ENCODE results near the gene FAM186B. TPM values are rescaled to one million over a fixed set of nuclear protein-coding genes. Genes with fewer than 3 reads are reported as not detected.
"Not testable (repeated sequence)": the region's sequence is repeated elsewhere in the genome, so short reads cannot be mapped to it uniquely, and the experiment has no call there.

Gene FAM186B, protein sequence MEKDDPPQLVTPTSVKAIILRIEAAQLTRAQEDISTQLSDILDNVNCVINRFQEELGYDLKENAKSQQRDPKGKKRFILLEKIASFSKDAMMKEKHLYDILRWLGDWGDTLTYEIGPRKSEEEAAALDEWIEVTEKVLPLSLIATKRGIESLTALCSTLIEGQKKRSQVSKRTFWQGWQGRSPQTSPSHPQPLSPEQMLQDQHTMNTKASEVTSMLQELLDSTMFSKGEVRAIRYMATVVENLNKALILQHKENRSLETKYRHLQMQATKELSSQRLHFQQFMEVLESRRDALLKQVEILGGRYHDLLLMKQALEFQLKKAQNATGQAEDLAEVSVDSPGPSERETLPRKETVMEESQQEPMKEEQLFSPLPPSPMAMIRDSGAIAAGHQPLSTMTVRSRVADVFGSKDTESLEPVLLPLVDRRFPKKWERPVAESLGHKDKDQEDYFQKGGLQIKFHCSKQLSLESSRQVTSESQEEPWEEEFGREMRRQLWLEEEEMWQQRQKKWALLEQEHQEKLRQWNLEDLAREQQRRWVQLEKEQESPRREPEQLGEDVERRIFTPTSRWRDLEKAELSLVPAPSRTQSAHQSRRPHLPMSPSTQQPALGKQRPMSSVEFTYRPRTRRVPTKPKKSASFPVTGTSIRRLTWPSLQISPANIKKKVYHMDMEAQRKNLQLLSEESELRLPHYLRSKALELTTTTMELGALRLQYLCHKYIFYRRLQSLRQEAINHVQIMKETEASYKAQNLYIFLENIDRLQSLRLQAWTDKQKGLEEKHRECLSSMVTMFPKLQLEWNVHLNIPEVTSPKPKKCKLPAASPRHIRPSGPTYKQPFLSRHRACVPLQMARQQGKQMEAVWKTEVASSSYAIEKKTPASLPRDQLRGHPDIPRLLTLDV
- total RNA-seq (2014; rRNA removed; shearing (Covaris generic)) = 0.17 and 0.30 TPM in 2 replicates

DNA sequence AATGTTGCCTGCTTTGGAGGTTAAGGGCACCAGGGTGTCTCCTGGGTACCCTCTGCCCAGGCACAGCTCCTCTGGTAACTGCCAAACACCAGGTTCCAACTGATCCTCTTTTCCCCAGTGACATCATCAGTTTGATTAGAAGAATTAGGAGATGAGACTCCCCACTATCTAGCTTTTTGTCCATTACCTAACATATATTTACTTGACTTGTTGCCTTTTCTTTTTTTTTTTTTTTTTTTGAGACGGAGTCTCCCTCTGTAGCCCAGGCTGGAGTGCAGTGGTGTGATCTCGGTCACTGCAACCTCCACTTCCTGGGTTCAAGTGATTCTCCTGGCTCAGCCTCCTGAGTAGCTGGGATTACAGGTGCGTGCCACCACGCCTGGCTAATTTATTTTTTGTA lies at the start of gene FAM186B:
Gene FAM186B, minus strand, starts transcription at position 101 of the 400 bp plus-strand sequence. CDS start 162 bp downstream, outside the sequence.
- not testable (repeated sequence) for DNase-seq (ENCODE audit: low read depth)

DNA sequence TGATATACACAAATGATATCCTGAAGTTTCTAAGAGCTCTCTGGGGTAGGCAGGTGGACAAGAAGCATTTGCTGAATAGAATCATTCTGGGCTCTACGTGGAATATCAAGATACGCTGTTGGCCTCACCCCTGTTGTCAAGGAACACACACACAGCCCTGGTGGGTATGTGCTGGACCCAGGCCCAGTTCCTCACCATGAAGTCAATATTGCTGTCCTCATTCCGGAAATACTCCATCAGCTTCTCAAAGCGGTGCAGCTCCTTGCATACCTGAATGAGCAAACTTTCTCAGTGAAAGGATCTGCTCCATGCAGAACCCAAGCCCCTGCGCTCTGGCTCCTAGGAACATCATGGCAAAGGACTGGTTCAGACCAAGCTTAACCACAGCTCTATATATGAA lies 49.3 kb upstream of the FAM186B start:
- DNase-seq (ENCODE audit: low read depth) = no peak

DNA sequence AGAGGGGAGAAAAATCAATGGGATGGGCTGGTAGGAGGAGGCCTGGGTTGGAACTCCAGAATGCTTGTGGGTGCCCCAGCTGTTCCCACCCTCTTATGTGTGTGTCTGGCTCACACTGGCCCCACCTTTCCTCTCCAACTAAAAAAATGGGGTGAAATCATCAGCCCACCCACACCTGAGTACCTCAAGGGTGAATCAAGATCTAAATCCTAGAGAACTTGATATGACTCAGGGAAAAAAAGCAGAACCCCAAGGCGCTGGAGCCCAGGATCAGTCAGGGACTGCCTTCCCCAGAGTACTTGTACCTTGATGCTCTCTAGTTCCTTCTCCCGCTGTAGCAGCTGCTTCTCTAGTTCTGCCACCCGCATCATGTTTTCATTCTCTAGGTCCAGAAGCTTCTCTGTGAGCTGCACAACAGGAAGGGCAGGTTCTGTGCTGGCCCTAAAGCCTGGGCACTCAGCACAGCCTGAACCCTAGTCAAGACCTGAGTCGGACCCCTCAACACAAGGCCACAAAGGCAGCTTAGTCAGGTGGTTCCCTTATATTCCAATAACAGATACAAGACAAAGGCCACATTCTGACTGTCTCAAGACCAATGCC lies 47.6 kb upstream of the FAM186B start:
- DNase-seq (ENCODE audit: low read depth) = no peak

DNA sequence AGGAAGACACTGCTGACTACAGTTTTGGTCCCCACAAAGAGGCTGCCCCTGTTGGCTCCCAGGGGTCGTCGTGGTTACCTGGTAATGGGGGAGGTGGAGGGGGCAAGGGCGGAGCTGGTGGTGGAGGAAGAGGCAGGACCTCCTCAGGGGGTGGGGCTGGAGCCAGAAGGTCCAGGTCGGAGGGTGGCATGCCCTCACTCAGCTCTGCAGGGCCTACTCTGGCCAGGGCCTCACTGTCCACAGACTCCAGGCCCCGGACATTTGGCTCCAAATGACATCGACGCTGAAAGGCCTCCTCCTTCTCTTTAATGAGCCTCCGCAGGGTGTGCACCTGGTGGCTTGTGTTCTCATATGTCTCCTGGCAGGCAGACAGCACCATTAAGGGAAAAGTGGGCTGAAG lies 46.4 kb upstream of the FAM186B start:
- DNase-seq (ENCODE audit: low read depth) = no peak

DNA sequence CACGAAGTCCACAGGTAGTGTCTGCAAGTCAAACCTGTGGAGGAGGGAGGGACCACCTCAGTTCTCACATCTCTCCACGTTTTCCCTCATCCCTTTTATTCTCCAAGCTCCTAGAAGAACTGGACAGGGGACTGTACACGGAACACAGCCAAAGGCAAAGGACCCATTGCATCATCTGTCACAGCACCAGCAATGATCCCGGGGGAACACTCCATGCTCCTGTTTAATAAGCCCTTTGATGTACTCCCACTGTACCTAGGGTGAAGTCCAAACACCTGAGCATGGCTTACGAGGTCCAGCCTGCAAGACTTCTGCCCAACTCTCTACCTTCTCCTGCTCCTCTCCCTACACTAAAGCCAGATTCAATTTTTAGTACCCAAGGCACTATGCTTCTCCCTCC lies 44.5 kb upstream of the FAM186B start:
- no peak for DNase-seq (ENCODE audit: low read depth)

DNA sequence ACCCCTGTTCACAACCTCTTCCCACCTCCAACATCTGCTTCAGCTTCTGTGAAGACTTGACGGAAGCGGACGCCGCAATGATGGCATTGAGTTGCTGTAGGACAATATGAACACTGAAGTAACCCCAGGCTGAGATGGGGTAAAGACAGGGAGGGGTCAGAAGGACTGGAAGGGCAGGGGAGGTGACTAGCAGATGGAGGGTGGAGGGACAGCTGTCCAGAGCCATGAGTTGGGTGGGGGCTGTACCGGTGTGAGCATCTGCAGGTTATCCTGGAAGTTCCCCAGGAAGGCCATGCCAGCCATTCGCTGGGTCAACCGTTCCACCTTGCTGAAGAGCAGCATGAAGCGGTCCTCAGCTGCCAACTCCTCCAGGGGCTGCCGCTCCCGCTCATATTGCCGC lies 44.0 kb upstream of the FAM186B start:
- DNase-seq (ENCODE audit: low read depth) = no peak

DNA sequence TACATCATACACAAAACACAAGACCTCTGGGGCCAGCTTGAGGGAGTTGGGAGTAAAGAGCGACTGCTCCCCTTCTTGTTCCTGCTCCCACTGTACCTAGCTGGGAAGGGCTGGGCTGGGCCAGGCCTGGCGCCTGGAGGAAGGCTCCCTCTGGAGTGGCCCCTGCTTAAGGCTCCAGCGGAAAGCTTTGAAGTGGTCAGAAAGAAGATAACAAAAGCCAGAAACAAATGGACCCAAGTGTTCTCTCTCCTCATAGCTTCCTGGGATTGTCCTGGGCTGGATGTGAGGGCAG lies 43.2 kb upstream of the FAM186B start:
- DNase-seq (ENCODE audit: low read depth) = no peak

DNA sequence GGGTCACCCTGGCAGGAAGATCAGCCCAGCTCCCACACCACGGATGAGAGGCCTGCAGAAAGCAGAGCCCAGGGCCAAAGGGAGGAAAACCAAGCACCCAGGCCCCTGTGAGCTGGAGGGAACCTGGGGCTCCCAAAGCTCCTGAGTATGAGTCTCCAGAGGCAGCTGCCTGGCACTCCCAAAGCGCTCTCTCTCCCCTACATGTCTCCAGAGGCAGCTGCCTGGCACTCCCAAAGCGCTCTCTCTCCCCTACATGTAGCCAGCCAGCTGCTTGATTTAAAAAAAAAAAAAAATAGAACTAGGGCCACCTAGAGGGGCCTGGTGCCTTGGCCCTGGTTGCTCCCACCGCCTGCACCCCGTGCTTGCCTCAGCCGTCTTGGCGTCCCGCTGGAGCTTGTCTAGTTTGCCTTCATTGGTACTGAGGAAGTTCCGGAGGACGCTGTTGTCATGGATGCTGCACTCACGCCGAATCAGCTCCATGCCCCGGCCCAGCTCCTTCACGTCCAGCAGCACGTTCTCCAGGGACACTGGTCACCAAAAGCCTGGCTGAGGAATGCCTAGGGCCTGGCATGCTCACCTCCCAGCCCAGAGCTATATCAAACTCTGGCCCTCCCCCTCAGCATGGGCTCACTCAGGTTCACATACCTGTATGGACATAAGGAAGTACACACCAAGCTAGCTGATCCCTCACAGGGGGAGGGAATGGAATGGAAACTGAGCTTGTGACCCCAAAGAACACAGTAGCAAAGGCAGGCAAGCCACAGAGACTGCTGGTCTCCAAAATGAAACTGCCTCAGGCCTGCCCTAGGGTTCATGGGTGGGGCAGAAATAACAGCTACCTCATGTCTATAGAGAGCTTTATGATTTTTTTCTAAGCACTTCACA lies 42.6 kb upstream of the FAM186B start:
- no peak for DNase-seq (ENCODE audit: low read depth)

DNA sequence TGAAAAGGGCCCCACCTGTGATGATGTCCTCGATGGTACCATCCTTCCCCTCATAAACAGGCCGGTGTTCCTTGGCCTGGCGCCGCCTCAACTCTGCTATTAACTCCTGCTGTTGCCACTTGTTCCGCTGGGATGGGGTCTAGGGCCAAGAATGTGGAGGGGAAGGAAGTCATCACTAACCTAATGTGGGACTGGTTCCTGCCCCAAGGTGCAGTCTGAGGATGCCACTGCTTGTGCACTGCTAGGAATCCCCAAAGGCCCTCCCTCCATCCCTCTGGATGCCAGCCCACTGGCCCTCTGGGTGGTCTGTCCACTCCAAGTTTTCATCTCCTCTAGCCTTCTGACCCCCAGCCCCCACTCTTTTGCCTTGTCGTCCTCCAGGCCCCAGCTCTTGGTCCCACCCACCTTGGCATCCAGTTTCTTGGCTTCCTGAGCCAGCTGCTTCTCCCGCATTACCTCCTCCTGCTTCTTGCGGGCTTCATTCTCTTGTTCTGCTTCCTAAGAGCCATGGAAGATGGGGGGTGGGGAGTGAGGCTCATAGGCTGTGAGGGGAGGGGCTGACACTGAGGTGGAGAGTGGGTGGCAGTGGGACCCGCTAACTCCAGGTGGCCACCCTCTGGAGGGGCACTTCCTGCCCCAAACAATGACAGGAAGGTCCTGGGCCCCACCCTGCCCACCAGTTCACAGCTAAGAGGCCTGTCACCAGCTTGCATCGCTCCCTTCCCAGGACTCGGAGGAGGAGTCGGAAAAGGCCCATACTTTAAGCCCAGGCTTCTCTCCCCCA lies 41.6 kb upstream of the FAM186B start:
- DNase-seq (ENCODE audit: low read depth) = no peak

DNA sequence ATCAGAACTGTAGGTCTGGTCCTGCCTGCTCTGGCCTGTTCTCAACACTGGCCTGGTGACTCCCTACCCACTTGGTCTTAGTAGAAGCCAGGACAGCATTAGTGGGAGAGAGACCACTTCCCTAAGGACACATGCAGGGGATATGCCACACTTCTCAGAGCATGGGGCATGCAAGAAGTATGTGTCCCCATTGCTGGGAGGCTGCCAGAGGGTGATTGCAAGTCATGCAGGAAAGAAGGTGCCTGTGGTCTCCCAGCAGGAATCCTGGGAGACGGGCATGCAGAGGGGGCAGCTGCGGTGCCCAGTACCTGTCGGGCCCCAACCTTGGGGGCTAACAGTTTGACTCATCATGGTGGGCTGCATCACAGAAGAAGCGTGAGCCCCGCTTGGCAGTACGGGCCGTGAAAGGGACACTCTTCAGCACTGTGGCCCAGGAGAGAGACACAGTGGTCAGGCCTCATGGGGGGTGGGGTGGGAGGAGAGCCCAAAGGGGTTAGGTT lies 40.9 kb upstream of the FAM186B start:
- no peak for DNase-seq (ENCODE audit: low read depth)

DNA sequence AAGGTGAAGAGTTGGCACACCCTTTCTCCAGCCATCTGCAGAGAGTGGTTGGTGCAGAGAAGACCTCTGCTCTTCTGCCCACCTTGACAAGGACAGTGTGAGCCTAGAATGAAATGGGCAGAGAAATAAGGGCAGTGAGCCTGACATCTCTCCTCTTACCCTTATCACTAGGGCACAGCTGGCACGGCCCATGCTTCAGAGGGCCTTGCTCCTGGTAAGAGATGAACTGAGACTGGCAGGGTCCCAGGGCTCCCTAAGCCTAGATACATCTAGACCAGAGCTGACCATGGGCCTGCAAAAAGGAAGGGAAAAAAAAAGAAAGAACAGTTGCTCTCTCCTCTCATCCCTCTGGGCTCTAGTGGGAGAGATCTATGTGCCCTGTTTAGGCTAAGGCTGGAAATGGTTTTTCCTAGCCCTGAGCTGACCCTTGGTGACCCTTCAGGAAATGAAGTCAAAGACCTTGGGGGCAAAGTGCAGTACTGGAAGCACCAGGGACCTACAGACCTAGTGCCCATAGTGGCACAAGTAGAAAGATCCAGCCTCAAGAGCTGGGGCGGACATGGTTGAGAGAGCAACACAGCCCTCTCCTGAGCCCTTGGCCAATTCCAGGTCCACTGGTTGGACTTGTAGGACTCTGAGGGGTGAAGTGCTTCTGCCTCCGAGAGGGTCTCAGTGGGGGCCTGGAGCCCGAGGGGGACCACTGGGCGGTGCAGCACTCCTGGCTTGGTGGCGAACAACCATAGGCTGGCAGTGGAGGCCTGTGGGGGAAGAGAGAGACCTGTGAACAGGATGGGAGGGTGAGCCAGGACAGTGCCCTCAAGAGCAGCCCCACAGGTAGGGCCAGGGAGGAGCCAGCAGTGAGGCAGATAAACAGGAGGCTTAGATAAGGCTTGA lies 40.0 kb upstream of the FAM186B start:
- DNase-seq (ENCODE audit: low read depth) = no peak

DNA sequence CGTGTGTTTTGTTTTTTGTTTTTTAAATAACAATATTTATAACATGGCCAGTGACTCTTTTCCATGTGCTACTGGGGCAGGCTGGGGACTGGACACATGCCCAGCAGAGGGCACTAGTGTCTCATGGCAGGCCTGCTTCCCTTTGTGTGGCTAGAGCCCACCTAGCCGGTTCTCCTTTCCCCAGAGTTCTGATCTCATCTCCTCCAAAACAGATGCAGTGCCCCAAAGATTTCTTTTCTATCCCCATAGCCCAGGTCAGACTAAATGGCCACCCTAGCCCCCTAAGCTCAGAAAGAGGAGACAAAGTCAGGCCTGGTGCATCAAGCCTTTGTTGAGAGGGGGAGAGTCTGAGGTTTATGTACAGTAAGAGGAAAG lies 39.2 kb upstream of the FAM186B start:
- peak; percentile 80 for DNase-seq (ENCODE audit: low read depth)

DNA sequence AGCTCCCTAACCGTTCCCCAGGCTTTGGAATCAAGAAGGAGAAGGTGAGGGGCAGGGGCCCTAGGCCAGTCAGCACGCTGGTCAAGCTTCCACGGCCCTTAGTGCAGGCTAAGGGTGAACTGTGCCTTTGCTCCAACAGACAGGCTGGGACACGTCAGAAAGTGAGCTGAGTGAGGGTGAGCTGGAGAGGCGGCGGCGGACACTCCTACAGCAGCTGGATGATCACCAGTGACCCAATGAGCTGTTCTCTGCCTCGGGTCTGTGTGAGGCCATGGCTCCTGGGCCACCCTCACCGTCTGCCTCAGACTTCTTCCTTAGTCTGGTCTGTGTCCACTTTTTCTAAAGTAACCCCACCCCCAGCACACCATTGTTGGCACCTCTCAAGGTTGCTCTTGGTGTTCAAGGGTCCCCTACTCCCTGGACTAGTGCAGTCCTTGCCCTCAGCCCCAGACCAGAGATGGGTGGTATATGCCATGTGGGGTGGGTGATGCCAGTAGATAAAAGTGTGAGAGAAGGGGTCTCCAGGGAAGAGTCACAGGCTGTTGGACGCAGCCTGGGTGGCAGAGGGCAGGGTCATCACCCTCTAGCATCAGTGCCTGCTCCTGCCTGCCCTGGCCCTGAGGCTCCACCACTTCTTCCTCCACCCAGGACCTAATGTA lies 38.7 kb upstream of the FAM186B start:
- no peak for DNase-seq (ENCODE audit: low read depth)

DNA sequence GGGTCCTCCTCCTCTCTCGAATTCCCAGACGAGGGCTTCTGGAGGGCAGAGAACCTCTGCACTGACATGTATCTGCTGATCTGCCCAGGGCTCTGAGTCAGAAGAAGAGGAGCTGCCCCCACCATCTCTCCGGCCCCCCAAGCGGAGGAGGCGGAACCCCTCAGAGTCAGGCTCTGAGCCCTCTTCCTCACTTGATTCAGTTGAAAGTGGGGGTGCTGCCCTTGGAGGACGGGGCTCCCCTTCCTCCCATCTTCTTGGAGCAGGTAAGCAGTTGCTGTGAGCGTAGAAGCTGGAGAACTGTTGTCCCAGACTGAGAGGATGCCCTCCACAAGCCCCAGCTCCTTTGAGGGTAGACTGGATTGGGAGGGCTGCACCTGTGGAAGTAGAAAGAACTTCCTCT lies 37.7 kb upstream of the FAM186B start:
- DNase-seq (ENCODE audit: low read depth) = no peak

DNA sequence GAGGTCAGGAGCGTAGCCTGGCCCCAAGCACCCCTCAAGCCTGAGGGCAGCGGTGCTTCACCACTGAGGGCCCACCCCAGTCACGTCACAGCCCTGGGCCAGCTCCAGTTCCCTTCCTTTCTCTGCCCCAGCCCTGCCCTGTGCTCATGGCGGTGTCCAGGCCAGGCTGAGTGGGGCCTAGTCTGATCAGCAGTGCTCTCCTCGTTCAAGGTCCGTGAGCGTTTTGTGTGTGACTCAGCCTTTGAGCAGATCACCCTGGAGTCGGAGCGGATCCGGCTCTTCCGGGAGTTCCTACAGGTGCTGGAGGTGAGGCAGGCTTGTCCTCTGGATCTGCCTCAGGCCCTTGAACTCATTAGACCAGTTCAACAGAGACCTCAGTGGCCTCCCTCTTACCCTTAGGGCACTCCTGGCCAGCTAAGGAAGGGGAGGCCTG lies 36.9 kb upstream of the FAM186B start:
- no peak for DNase-seq (ENCODE audit: low read depth)

DNA sequence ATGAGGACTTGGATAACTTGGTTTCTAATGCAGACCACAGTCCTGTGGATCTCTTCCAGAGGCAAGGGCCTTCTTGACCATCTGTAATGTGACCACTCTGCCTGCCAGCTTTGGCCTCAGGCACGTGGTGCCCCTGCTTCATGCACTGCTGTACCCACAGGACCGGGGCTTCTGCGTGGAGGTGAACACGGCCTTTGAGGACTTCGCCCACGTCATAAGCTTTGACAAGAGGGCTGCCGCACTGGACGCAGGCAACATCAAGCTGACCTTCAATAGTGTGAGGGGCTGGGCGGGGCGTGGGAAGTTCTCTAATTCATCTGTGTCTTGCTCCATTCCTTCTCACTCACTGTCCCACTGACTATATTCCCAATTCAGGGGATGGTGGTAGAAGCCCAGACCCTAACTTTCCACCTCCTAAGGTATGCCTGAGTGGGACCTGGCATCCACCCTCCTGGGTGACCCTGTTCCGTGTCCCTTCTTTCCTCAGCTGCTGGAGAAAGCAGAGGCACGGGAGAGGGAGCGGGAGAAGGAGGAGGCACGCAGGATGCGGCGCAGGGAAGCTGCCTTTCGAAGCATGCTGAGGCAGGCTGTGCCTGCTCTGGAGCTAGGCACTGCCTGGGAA lies 36.4 kb upstream of the FAM186B start:
- DNase-seq (ENCODE audit: low read depth) = no peak

DNA sequence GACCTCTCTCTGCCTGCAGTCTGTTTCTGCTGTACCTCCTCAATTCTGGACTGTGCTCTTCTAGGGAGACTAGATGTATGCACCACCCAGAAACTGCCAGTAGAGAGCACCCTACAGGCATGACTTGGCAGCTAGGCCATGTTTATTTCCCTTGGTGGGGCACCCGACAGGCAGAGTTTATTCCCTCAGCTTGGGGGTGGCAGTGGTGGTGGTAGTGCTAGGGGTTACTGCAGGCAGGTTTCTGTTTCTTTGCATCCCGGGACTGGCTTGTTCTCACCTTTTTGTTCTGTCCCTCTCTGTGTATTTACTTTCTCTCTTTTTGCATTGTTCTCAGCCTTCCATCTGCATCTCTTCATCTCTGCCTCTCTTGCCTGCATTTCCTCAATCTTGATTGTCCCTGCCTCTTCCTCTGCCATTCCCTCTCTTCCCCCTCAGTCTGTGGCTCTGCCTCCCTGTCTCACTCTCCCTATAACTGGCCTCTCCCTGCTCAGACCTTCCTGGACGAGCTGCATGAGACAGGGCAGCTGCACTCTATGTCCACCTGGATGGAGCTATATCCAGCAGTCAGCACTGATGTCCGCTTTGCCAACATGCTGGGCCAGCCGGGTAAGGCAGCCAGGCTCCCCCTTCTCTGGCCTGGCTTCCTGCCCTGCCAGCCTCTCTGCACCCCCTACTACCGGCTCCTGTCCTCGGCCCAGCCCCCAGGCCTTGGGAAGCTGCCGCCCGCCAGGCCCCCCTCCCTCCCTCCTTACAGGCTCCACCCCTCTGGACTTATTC lies 31.7 kb upstream of the FAM186B start:
- DNase-seq (ENCODE audit: low read depth) = peak; percentile 70

DNA sequence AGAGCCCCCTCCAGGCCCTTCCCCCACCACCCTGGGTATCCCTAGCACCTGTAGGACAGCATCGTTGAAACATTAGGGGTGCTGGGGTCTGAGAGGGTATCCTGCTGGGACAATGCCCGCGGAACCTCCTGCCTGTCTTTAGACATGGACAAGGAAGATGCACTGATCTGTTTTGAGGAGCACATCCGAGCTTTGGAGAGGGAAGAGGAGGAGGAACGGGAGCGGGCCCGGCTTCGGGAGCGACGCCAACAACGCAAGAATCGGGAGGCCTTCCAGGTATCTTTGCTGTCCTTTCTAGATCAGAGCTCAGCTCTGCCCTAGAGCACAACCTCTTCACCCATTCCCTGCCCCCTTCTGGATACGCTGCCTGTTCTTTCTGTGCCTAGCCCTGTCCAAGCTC lies 31.1 kb upstream of the FAM186B start:
- no peak for DNase-seq (ENCODE audit: low read depth)

All from Daoy (cell line).